HG03280 (cell line): Measurements from ENCODE around the gene CHRNA4.
"Not testable (repeated sequence)": the region's sequence is repeated elsewhere in the genome, so short reads cannot be mapped to it uniquely, and the experiment has no call there.

Experiments
- ATAC-seq: cut with Tn5 transposase; IDR thresholded peaks from one replicate; pipeline ENCODE4 v1.9.1; 2021; ENCODE audit warnings: mild to moderate bottlenecking, moderate library complexity; ENCODE audit not compliant: unreplicated experiment

Gene CHRNA4

DNA sequence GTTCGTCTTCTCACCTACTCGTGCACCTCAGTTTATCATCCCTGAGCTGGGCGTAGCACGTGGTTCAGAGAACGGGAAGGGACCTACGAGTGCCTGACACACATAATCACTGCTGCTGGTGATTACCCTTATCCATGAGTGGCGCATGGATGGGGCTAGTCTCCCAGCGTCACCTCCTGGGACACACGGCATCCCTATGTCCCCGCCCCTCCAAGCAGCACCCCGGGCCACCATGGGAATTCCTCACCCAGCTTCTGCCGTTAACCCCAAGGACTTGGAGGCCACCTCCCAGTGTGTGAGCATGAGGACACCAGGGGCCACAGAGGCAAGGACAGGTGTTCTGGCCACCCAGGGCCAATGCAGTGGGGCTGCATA is 9.8 kb downstream of the CHRNA4 start:
- ATAC-seq = no peak

- ATAC-seq = no peak
Measured at GRCh38 chr20:63350597-63351325, 10.4 kb downstream of the CHRNA4 start.

- ATAC-seq = no peak
Measured at GRCh38 chr20:63350196-63350595, 11.0 kb downstream of the CHRNA4 start.

GRCh38 chr20:63349516-63349895 is 11.6 kb downstream of the CHRNA4 start:
- no peak for ATAC-seq

- no peak for ATAC-seq
Measured at GRCh38 chr20:63348828-63349515, 12.2 kb downstream of the CHRNA4 start.

GRCh38 chr20:63347950-63348827 is 13.0 kb downstream of the CHRNA4 start:
- no peak for ATAC-seq

DNA sequence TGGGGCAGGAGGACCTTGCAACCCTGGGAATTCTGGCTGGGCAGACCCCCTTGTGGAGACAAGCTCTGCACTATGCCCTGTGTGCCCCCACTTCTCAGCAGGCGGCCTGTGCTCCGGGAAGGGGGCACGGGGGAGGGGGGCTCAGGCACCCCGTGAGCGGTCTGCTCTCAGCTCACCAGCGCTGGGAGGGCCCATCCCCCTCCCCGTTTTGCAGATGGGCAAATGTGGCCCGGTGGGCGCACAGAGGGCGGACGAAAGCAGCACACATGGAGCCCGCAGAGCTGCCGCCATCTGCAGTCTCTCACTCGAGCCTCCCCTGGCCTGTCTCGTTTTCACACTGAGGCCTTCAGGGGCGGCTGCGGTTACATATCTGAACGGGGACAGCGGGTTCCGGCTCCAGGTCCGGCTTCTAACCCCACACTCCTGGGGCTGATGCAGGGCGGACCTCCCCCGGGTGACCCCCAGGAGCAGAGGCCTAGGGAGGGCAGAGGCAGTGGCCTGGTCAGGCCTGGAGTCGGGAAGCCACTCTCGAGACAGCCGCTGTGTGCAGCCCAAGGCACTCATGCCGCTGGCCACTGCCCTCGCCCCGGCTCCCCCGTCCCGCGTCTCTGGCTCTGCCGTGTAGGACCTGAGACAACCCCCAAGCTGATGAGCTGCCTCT is 13.9 kb downstream of the CHRNA4 start:
- ATAC-seq = no peak

DNA sequence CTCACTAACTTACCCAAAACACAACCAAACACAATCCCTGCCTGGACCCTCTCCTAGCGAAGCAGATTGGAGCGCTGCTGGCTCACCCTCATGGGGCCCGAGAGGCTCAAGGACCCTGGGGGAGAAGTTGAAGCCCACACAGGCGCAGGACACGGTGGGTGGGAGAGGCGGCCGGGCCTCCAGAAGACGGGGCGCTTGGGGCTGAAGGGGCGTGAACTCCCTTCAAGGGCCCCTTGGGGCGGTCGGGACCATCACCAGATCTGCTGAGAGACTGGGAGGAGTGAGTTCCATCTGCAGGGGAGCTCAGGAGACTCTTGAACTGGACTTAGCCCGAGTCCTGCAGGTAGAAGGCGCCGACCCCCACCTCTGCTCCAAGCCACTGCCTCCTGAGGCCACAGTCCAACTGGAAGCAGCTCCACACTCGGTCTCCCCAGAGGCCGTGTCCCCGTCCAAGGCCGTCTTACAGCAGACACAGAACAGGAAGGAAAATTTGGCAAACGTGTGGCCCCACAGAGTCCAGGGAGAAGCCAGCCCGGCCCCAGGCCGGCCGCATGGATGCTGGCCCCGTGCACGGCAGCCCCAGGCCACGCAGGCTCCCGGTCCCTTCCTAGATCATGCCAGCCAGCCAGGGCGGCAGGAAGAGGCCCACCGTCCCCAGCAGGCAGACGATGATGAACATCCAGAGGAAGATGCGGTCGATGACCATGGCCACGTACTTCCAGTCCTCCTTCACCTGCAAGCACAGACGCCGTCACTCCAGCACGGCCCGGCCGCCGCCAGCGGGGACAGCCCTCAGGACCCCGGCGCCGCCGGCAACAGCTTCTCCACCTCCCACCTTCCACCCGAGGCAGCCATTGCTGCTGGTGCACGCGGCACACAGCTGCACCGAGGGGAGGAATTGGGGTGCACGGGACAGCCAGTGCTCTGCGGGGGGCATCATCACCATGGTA is 14.7 kb downstream of the CHRNA4 start:
- ATAC-seq = no peak

DNA sequence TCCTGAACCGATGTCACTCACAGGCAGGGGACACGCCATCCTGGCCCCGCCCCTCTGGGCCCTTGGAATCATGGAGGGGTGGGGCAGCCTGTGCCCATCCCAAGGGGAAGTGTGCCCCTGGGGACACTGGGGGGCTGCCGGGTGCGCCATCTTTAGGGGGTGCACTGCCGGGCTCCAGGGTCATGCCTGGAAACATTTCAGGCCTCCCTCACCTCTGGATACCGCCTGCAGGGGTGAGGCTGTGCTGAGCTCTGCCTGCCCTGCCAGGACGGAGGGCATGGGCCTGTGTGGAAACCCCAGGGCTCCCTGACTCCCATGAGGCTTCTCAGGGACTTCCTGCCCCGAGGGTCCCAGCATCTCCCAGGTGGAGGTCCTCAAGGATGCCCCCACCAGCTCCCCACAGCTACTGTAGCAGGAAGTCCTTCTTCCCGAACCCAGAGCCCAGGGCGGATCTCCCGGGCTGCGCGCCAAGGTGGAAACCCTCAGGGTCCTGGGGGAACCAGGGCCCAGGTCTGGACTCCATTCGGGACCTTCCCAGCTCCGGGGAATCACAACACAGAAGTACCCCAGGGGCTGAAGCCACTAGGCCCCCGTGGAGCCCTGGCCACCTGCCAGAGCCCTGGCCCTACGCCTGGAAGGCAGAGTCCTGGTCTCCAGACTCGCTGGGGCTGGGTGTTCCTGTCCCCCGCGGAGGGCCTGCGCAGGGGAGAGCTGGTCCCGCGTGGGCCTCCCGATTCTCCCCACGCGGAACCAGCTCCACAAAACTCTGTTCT is 15.6 kb downstream of the CHRNA4 start:
- ATAC-seq = no peak

- ATAC-seq = no peak
Measured at GRCh38 chr20:63344616-63345327, 16.4 kb downstream of the CHRNA4 start.

DNA sequence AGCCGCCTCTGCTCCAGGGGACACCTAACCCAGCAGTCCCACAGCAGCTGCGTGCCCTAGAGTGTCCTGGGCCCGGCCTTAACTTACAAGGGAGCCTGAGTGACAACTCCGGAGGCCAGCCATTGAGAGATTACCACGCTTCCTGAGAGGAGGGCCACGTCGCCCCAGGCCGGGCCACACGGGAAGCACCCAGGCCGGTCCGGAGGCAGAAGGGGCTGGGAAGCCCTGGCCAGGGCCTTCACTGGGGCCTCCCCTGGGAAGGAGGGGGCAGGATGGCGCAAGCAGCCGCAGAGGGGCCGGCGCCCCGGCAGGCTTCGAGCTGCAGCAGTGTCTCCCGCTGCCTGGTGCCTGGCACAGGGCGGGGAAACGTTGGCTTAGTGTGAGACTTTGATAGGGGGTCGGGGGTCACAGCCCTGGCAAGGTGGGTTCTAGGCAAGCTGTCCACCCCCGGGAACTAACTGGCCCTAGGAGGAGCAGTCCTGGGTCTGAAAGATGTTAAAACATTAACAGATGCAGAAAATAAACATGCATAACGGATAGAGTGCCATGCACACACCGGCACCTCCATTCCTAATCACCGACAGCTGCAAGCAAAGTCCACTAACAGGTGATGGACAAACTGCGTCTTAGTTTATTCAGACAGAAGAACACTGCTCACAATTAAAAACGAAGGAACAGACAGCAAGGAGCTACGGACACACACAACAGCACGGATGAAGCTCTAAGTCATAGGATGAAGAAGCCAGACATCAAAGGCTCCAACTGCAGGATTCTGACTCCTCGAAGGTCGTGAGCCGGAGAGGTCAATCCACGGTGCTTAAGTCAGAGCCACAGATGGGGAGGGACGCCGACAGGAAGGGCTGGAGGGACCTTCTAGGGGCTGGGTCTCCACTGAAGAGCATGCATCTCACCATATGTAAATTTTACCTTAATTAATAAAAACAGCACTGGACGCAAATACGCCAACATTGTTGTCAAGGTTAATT is 17.4 kb downstream of the CHRNA4 start:
- no peak for ATAC-seq

GRCh38 chr20:63342561-63343459 is 18.3 kb downstream of the CHRNA4 start:
- ATAC-seq = no peak

DNA sequence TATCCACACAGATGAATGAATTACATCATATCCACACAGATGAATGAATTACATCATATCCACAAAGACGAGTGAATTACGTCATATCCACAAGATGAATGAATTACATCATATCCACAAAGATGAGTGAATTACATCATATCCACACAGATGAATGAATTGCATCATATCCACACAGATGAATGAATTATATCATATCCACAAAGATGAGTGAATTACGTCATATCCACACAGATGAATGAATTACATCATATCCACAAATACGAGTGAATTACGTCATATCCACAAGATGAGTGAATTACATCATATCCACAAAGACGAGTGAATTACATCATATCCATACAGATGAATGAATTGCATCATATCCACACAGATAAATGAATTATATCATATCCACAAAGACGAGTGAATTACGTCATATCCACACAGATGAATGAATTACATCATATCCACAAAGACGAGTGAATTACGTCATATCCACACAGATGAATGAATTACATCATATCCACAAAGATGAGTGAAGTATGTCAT is 20.9 kb downstream of the CHRNA4 start:
- ATAC-seq = not testable (repeated sequence)

DNA sequence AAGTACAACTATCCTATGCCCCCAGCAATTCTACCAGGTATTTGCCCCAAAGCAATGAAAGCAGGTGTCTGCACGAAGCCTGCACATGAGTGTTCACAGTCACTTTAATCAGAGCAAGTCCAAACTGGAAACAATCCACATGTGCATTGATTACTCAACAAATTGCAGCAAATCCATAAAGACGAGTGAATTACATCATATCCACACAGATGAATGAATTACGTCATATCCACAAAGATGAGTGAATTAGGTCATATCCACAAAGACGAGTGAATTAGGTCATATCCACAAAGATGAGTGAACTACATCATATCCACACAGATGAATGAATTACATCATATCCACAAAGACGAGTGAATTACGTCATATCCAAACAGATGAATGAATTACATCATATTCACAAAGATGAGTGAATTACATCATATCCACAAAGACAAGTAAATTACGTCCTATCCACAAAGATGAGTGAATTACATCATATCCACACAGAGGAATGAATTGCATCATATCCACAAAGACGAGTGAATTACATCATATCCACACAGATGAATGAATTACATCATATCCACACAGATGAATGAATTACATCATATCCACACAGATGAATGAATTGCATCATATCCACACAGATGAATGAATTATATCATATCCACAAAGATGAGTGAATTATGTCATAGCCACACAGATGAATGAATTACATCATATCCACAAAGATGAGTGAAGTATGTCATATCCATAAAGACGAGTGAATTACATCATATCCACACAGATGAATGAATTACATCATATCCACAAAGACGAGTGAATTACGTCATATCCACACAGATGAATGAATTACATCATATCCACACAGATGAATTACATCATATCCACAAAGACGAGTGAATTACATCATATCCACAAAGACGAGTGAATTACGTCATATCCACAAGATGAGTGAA is 21.7 kb downstream of the CHRNA4 start:
- ATAC-seq = not testable (repeated sequence)

- ATAC-seq = no peak
Measured at GRCh38 chr20:63337786-63338420, 23.2 kb downstream of the CHRNA4 start.
